Measurements from ENCODE around the gene LPP. TPM values are rescaled to one million over a fixed set of nuclear protein-coding genes. Genes with fewer than 3 reads are reported as not detected.

The LPP gene
- total RNA-seq, 6 experiments from 2014 or later = 41.5 to 90.5 (median 69.5) TPM

- DNase-seq (no peak), ATAC-seq (no peak)
- no peaks in the 10 kb centered on the region for H3K9me3 ChIP-seq
- TF ChIP-seq POLR2A (IDR thresholded peaks at IDR 0.05) = no peak
- TF ChIP-seq CTCF (IDR thresholded peaks at IDR 0.05) = no peak
- intact Hi-C loops (cut with DNase I) = no loop called here
- 91% methylated on average over 5 of the region's 5 CpGs for WGBS (ENCODE audit: insufficient coverage, low coverage, low lambda C conversion rate, missing lambda C conversion rate)
- no peak overlapping the region for H3K4me3 ChIP-seq
- peaks cover 0 to 6% (median 0%) of the 10 kb centered on the region in 4 donors for H3K36me3 ChIP-seq
- H3K27ac ChIP-seq = no peak overlapping the region
- peaks cover 0 to 35% (median 14%) of the 10 kb centered on the region in 4 donors for H3K4me1 ChIP-seq
- no peaks in the 10 kb centered on the region for H3K27me3 ChIP-seq
Measured at GRCh38 chr3:188523291-188523690, 369.3 kb downstream of the LPP start.

GRCh38 chr3:188524052-188524451 is 370.1 kb downstream of the LPP start:
- no peak for ATAC-seq

GRCh38 chr3:188526057-188526456 is 372.1 kb downstream of the LPP start:
- intact Hi-C loops (cut with DNase I) = no loop called here
- WGBS (ENCODE audit: insufficient coverage, low coverage, low lambda C conversion rate, missing lambda C conversion rate) = 60% methylated on average over 5 of the region's 5 CpGs
- TF ChIP-seq POLR2A (IDR thresholded peaks at IDR 0.05) (no peak), CTCF (IDR thresholded peaks at IDR 0.05) (no peak)
- ATAC-seq (peak in 3 of 4 donors; percentile 25 to 54 (median 41)), DNase-seq (no peak)
- Histone ChIP-seq H3K36me3 (peaks cover 0 to 6% (median 0%) of the 10 kb centered on the region in 4 donors), H3K9me3 (no peaks in the 10 kb centered on the region), H3K4me3 (no peak overlapping the region), H3K27me3 (no peaks in the 10 kb centered on the region), H3K27ac (no peak overlapping the region), H3K4me1 (peaks cover 0 to 11% (median 4%) of the 10 kb centered on the region in 4 donors)

More at GRCh38 chr3:188524052-188524451, 370.1 kb downstream of the LPP start:
- no peak for TF ChIP-seq CTCF (IDR thresholded peaks at IDR 0.05)
- TF ChIP-seq POLR2A (IDR thresholded peaks at IDR 0.05) = no peak
- H3K27me3 ChIP-seq = no peaks in the 10 kb centered on the region
- H3K27ac ChIP-seq = no peak overlapping the region
- no peak for DNase-seq
- peaks cover 0 to 6% (median 0%) of the 10 kb centered on the region in 4 donors for H3K36me3 ChIP-seq
- peaks cover 0 to 29% (median 12%) of the 10 kb centered on the region in 4 donors for H3K4me1 ChIP-seq
- WGBS (ENCODE audit: insufficient coverage, low coverage, low lambda C conversion rate, missing lambda C conversion rate) = 67% methylated on average over 3 of the region's 3 CpGs
- H3K9me3 ChIP-seq = no peaks in the 10 kb centered on the region
- H3K4me3 ChIP-seq = no peak overlapping the region
- intact Hi-C loops (cut with DNase I) = no loop called here

- H3K27me3 ChIP-seq = no peaks in the 10 kb centered on the region
- ATAC-seq = no peak
- H3K9me3 ChIP-seq = no peaks in the 10 kb centered on the region
- no peak overlapping the region for H3K4me3 ChIP-seq
- TF ChIP-seq POLR2A (IDR thresholded peaks at IDR 0.05) = no peak
- TF ChIP-seq CTCF (IDR thresholded peaks at IDR 0.05) = no peak
- H3K27ac ChIP-seq = no peak overlapping the region
- intact Hi-C loops (cut with DNase I) = no loop called here
- WGBS (ENCODE audit: insufficient coverage, low coverage, low lambda C conversion rate, missing lambda C conversion rate) = 84% methylated on average over 2 of the region's 2 CpGs
- peaks cover 0 to 3% (median 0%) of the 10 kb centered on the region in 4 donors for H3K4me1 ChIP-seq
- DNase-seq = no peak
- H3K36me3 ChIP-seq = peaks cover 0 to 6% (median 0%) of the 10 kb centered on the region in 4 donors
Measured at GRCh38 chr3:188527389-188527788, 373.4 kb downstream of the LPP start.

- H3K4me1 ChIP-seq = no peaks in the 10 kb centered on the region
- no peaks in the 10 kb centered on the region for H3K27me3 ChIP-seq
- 57% methylated on average over 3 of the region's 3 CpGs for WGBS (ENCODE audit: insufficient coverage, low coverage, low lambda C conversion rate, missing lambda C conversion rate)
- H3K9me3 ChIP-seq = no peaks in the 10 kb centered on the region
- ATAC-seq = no peak
- DNase-seq = no peak
- no peak overlapping the region for H3K4me3 ChIP-seq
- H3K36me3 ChIP-seq = peaks cover 0 to 6% (median 0%) of the 10 kb centered on the region in 4 donors
- intact Hi-C loops (cut with DNase I) = no loop called here
- no peak overlapping the region for H3K27ac ChIP-seq
- no peak for TF ChIP-seq POLR2A (IDR thresholded peaks at IDR 0.05)
Measured at GRCh38 chr3:188528396-188528795, 374.4 kb downstream of the LPP start.

Measured in right lobe of liver (tissue), 6 donors.